Caco-2 (cell line): ENCODE measurements around the gene GPC6. TPM values are rescaled to one million over a fixed set of nuclear protein-coding genes. Genes with fewer than 3 reads are reported as not detected.

Experiments used
- BruUV-seq: library from RNA; stranded (reverse); fragments of 400-500 nt; replicated peaks from 2 replicates; lab custom pipeline; 2021; lab: Mats Ljungman, UMichigan
- CTCF ChIA-PET: fragments of 300-600 bp; sonication (Branson Sonifier 250); formaldehyde crosslinking; loops from one replicate; lab custom pipeline; 2022; ENCODE audit warnings: antibody characterized with exemption; lab: Charles Lee
- POLR2A ChIA-PET: fragments of 300-600 bp; sonication (Branson Sonifier 250); formaldehyde crosslinking; loops from one replicate; lab custom pipeline; 2022; ENCODE audit warnings: antibody characterized with exemption; lab: Charles Lee
- DNase-seq, 2 experiments: peaks; one replicate each; pipeline versions ENCODE4 v3.0.0 to v3.0.0-alpha.2; 2020 to 2022
- H3K27me3 ChIP-seq: replicated peaks from 2 replicates; pipeline ENCODE4 v1.6.0; 2011; ENCODE audit warnings: low read length; ENCODE audit not compliant: control insufficient read depth, insufficient read depth
- H3K36me3 ChIP-seq: 2 replicates; pipeline ENCODE4 v1.5.1; 2011; ENCODE audit warnings: low read length; ENCODE audit not compliant: control insufficient read depth, insufficient read depth
- H3K4me1 ChIP-seq: fragments of 250-450 bp; sonication (Bioruptor Pico); 2 replicates; pipeline ENCODE4 v1.5.1; 2020; ENCODE audit warnings: mild to moderate bottlenecking
- H3K4me3 ChIP-seq: 2 replicates; pipeline ENCODE4 v1.5.1; 2011; ENCODE audit warnings: low read depth, mild to moderate bottlenecking, control low read depth, low read length
- H3K9me3 ChIP-seq: fragments of 250-450 bp; sonication (Bioruptor Pico); 2 replicates; pipeline ENCODE4 v1.5.1; 2020; ENCODE audit warnings: mild to moderate bottlenecking, moderate library complexity
- H3K27ac Mint-ChIP-seq: one replicate; pipeline ENCODE4 v1.8.0; 2022; ENCODE audit warnings: mixed read lengths; ENCODE audit not compliant: unreplicated experiment
- H3K27me3 Mint-ChIP-seq: one replicate; pipeline ENCODE4 v1.8.0; 2022; ENCODE audit warnings: mixed read lengths; ENCODE audit not compliant: insufficient read depth, unreplicated experiment
- H3K36me3 Mint-ChIP-seq: one replicate; pipeline ENCODE4 v1.8.0; 2022; ENCODE audit warnings: mild to moderate bottlenecking, mixed read lengths; ENCODE audit not compliant: insufficient read depth, unreplicated experiment
- H3K4me1 Mint-ChIP-seq: one replicate; pipeline ENCODE4 v1.8.0; 2022; ENCODE audit warnings: low read depth, mixed read lengths; ENCODE audit not compliant: unreplicated experiment
- H3K4me3 Mint-ChIP-seq: one replicate; pipeline ENCODE4 v1.8.0; 2022; ENCODE audit warnings: mild to moderate bottlenecking, moderate library complexity, mixed read lengths; ENCODE audit not compliant: unreplicated experiment
- H3K9me3 Mint-ChIP-seq: one replicate; pipeline ENCODE4 v1.8.0; 2022; ENCODE audit warnings: mixed read lengths; ENCODE audit not compliant: unreplicated experiment
- intact Hi-C: fragments of 100-400 bp; cut with micrococcal nuclease; formaldehyde crosslinking; loops from one replicate; pipeline ENCODE4 v1.10.0; 2022; ENCODE audit not compliant: unreplicated experiment
- total RNA-seq: library from RNA; stranded (reverse); gene quantifications from 2 replicates; pipeline ENCODE4 v1.2.3, GENCODE V29; 2022
- TF ChIP-seq, protein P1 (sequence below), 2 experiments: fragments of 200-600 bp in 1 of 2; IDR thresholded peaks; 1 replicate in 1 of 2; 2 replicates in 1 of 2; pipeline versions ENCODE4 v1.5.1 to v1.8.0; 2011 to 2022; ENCODE audit warnings: antibody characterized with exemption in 1 of 2, control low read depth in 1 of 2, inconsistent platforms in 1 of 2, low read depth in 1 of 2, low read length in 1 of 2, mild to moderate bottlenecking in 1 of 2, moderate library complexity in 1 of 2; ENCODE audit not compliant: insufficient read depth in 1 of 2, severe bottlenecking in 1 of 2, unreplicated experiment in 1 of 2

The GPC6 gene
- total RNA-seq, 1 experiment from 2014 or later = 0.16 TPM

DNA sequence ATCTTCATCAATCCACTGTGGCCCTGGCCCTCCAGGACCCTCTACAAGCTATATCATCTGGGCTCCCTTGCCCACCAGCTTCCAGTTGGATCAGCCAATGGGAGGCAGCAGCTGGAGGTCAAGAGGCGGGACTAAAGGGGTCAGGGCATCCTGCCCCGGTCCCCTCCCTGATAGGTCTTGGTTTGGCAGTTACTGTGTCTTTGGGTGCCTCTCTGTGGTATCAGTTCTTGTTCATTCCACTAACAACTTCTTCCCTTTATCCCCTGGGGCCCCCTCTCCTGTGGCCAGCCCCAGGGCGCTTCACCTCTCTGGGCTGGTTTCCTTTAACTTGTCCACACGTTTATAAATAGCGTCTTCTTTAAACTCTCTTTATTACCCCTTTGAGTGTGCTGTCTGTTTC, 1169.3 kb downstream of the GPC6 start:
- Mint-ChIP-seq H3K4me1 (no peaks in the 10 kb centered on the region), H3K27ac (no peak overlapping the region), H3K36me3 (no peaks in the 10 kb centered on the region), H3K27me3 (peaks cover 23% of the 10 kb centered on the region), H3K9me3 (no peaks in the 10 kb centered on the region), H3K4me3 (no peak overlapping the region)
- BruUV-seq = no TSS peak
- Histone ChIP-seq H3K4me3 (no peak overlapping the region), H3K9me3 (no peaks in the 10 kb centered on the region), H3K36me3 (no peaks in the 10 kb centered on the region), H3K4me1 (no peaks in the 10 kb centered on the region), H3K27me3 (no peaks in the 10 kb centered on the region)
- POLR2A ChIA-PET = no interaction called here
- DNase-seq = no peak
- intact Hi-C loops = no loop called here
- TF ChIP-seq, protein P1, sequence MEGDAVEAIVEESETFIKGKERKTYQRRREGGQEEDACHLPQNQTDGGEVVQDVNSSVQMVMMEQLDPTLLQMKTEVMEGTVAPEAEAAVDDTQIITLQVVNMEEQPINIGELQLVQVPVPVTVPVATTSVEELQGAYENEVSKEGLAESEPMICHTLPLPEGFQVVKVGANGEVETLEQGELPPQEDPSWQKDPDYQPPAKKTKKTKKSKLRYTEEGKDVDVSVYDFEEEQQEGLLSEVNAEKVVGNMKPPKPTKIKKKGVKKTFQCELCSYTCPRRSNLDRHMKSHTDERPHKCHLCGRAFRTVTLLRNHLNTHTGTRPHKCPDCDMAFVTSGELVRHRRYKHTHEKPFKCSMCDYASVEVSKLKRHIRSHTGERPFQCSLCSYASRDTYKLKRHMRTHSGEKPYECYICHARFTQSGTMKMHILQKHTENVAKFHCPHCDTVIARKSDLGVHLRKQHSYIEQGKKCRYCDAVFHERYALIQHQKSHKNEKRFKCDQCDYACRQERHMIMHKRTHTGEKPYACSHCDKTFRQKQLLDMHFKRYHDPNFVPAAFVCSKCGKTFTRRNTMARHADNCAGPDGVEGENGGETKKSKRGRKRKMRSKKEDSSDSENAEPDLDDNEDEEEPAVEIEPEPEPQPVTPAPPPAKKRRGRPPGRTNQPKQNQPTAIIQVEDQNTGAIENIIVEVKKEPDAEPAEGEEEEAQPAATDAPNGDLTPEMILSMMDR (IDR thresholded peaks at IDR 0.05; ENCODE audit: insufficient read depth in 1 of 2, low read depth in 1 of 2, low read length in 1 of 2, severe bottlenecking in 1 of 2, unreplicated experiment in 1 of 2) = no peak
- CTCF ChIA-PET = no interaction called here

DNA sequence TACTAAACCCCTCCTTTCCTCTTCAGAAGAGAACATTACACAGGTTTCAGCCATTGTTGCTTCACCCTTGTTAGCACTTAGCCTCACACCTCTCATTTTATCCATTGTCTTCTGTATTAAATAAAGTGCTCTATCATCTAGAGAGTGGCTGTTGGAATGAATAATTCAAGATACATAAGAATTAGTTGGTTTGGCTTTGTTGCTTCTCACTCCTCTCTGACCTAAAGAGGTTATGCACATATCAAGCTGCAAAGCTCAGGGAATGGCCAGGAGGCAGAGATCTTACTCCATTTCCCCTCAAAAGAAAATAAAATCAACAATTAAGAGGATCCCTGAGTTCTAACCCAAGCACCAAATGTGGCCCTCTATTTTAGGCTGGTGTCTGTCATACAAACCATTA, 1173.2 kb downstream of the GPC6 start:
- Mint-ChIP-seq H3K9me3 (no peaks in the 10 kb centered on the region), H3K27me3 (peaks cover 30% of the 10 kb centered on the region), H3K27ac (no peak overlapping the region), H3K4me1 (no peaks in the 10 kb centered on the region), H3K4me3 (no peak overlapping the region), H3K36me3 (no peaks in the 10 kb centered on the region)
- Histone ChIP-seq H3K27me3 (no peaks in the 10 kb centered on the region), H3K4me1 (no peaks in the 10 kb centered on the region), H3K4me3 (no peak overlapping the region), H3K9me3 (no peaks in the 10 kb centered on the region), H3K36me3 (no peaks in the 10 kb centered on the region)
- POLR2A ChIA-PET = no interaction called here
- CTCF ChIA-PET = no interaction called here
- intact Hi-C loops = no loop called here
- BruUV-seq = no TSS peak
- DNase-seq = no peak
- TF ChIP-seq, protein P1 (IDR thresholded peaks at IDR 0.05; ENCODE audit: insufficient read depth in 1 of 2, low read depth in 1 of 2, low read length in 1 of 2, severe bottlenecking in 1 of 2, unreplicated experiment in 1 of 2) = no peak

DNA sequence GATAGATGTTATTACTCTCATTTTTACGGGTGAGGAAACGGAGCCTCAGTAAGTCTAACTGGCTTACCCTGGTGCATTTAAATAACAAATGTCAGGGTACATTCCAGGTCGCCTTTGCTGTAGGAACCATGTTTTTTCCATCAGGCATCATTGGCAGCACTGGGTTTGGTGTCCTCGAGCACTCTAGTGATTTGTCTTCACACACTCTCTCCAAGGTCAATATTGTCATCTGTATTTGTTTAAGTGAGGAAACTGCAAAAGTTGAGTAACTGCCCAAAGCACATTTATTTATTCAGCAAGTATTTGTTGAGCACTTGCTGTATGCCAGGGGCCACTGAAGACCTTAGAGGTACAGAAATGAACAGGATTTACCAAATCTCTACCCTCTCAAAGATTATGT, 1174.3 kb downstream of the GPC6 start:
- intact Hi-C loops = no loop called here
- no TSS peak for BruUV-seq
- no peak overlapping the region for H3K27ac Mint-ChIP-seq
- Histone ChIP-seq H3K36me3 (no peaks in the 10 kb centered on the region), H3K9me3 (no peaks in the 10 kb centered on the region), H3K27me3 (no peaks in the 10 kb centered on the region), H3K4me3 (no peak overlapping the region), H3K4me1 (no peaks in the 10 kb centered on the region)
- DNase-seq = no peak
- no peaks in the 10 kb centered on the region for H3K9me3 Mint-ChIP-seq
- peaks cover 27% of the 10 kb centered on the region for H3K27me3 Mint-ChIP-seq
- H3K36me3 Mint-ChIP-seq = no peaks in the 10 kb centered on the region
- TF ChIP-seq, protein P1 (IDR thresholded peaks at IDR 0.05; ENCODE audit: insufficient read depth in 1 of 2, low read depth in 1 of 2, low read length in 1 of 2, severe bottlenecking in 1 of 2, unreplicated experiment in 1 of 2) = no peak
- no peaks in the 10 kb centered on the region for H3K4me1 Mint-ChIP-seq
- ChIA-PET POLR2A (no interaction called here), CTCF (no interaction called here)
- H3K4me3 Mint-ChIP-seq = no peak overlapping the region
